ENCODE measurements around the gene PLCXD3.
"Not testable (repeated sequence)": the region's sequence is repeated elsewhere in the genome, so short reads cannot be mapped to it uniquely, and the experiment has no call there.

Gene PLCXD3, protein sequence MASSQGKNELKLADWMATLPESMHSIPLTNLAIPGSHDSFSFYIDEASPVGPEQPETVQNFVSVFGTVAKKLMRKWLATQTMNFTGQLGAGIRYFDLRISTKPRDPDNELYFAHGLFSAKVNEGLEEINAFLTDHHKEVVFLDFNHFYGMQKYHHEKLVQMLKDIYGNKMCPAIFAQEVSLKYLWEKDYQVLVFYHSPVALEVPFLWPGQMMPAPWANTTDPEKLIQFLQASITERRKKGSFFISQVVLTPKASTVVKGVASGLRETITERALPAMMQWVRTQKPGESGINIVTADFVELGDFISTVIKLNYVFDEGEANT

GRCh38 chr5:41510176-41510831 is at the start of gene PLCXD3:
Gene PLCXD3 (minus strand): TSS chr5:41510601. CDS start chr5:41510526, 75 bp downstream.
- no peak for DNase-seq

- DNase-seq = no peak
Observed at GRCh38 chr5:41559184-41559583, 48.8 kb upstream of the PLCXD3 start.

DNA sequence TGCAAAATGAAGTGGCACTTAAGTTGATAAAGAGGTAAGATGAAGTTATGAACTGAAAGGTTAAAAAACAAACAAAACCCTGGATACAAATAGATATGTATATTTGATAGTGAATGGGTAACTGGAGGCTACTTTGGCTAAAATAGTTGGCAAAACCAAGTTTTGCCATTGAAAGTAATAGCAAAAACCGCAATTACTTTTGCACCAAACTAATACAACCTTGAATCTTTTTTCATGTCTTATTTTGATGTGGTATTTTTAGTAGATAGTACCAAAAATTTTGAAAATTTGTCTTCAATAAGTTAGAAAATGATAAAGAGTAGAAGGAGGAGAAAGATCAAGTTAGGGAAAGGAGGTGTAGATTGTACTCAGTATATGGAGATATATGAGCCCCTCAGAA is 47.9 kb upstream of the PLCXD3 start:
- no peak for DNase-seq

GRCh38 chr5:41547991-41548390 is 37.6 kb upstream of the PLCXD3 start:
- DNase-seq = no peak

GRCh38 chr5:41542183-41542582 is 31.8 kb upstream of the PLCXD3 start:
- no peak for DNase-seq

GRCh38 chr5:41539454-41539853 is 29.1 kb upstream of the PLCXD3 start:
- no peak for DNase-seq

DNA sequence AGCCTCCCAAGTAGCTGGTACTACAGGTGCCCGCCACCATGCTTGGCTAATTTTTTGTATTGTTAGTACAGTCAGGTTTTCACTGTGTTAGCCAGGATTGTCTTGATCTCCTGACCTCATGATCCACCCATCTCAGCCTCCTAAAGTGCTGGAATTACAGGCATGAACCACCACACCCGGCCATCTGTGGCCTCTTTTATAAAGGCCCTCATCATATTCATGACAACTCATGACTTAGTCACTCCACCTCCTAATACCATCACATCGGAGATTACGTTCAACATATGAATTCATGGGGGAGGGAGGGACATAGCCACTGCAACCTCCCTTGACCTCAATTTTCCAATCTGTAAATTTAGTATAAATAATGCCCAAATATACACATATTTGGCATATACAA is 27.2 kb upstream of the PLCXD3 start:
- no peak for DNase-seq

GRCh38 chr5:41532485-41532884 is 22.1 kb upstream of the PLCXD3 start:
- no peak for DNase-seq

- no peak for DNase-seq
Observed at GRCh38 chr5:41527201-41527779, 16.9 kb upstream of the PLCXD3 start.

GRCh38 chr5:41526699-41527098 is 16.3 kb upstream of the PLCXD3 start:
- DNase-seq = no peak

GRCh38 chr5:41524174-41524573 is 13.8 kb upstream of the PLCXD3 start:
- no peak for DNase-seq

DNA sequence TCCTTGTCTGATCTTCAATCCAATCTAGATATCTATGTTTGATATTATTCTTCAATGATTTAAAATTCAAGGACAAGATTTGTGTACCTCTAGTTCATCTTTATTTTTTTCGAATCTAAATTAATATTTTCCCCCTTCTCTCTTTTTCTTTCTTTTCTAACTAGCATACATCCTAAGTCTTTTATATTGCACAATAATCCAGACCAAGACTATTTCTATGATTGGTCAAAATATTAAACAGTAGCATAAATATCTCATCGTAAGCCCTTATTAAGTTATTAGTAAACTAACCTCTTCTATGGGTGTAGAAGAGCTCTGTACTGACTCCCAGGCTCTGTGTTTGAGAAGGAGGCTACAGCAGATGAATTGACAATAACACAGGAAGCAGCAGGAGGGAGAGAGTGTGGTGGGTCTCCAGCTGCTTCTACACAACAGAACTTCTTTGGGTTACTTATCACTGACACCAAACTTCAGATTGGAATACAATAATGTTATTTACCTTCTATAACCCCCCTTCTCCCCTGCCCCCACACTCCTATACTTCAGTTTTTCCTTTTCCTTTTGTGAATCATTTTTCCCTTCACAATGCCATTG is 11.9 kb upstream of the PLCXD3 start:
- no peak for DNase-seq

DNA sequence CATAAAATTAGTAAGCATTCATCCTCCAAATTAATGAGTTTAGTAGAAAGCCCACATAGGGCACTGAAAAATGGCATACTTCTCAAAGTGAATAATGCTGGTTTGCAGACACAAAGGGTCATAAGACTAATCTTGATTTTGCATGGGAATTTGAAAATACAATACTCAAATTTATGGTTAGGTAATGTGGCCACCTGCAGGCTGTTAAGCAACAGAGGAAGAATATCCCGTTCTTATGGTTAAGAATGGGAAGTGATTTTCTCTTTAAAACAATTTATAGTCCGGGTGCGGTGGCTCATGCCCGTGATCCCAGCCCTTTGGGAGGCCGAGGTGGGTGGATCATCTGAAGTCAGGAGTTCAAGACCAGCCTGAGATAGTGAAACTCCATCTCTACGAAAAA is 9.4 kb upstream of the PLCXD3 start:
- no peak for DNase-seq

- no peak for DNase-seq
Observed at GRCh38 chr5:41517909-41518308, 7.5 kb upstream of the PLCXD3 start.

DNA sequence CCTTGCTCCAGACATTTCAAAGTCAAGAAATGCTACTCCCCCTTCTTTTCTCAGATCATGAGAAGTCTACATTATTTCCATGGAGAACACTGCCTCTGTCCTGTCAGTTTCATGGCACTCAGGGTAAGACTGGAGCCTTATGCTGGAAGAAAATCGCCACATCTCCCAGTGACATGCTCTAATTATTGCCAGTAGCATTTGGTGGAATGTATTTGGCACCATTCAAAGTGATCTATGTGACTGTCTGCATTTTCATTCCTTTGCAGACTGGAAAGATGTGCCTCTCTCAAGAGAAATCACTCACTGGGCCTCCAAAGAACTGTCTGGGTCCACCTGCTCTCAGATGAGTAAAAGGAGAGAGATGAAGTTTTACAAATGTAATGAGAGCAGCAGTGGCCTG is 840 bp upstream of the PLCXD3 start:
- DNase-seq = no peak

GRCh38 chr5:41509399-41510175 is 814 bp downstream of the PLCXD3 start:
- DNase-seq = no peak

DNA sequence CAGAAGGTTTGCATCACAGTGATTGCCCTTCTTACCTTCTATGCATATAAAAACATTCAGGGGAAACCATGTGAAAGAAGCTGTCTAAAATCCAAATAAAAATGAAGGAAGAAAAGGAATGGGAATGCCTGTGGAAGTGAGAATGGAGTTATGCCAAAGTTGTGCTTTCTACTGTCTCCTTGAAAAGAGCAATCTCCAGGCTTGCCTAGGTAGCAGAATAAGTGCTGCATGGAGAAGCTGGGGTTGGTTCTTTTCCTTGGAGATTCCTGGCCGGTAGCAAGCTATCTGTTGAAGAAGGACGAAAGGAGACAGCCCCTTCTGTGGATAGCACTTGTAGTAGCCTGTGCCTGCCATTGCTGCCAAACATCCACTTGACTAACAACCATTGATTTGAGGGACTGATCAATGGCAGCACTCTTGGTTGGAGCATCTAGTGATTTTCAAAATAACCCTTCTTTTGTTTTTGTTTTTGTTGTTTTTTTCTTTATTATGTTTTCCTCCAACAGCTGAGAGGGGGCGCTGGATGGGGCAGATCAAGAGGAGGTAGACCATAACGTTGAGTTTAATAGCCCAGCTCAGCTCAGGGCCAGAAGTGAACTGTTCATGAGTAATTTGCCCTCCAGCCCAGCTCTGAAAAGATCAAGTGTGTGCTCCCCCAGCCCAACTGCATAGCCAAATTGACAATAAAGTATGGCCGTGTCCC is 1.6 kb downstream of the PLCXD3 start:
- DNase-seq = no peak

GRCh38 chr5:41508186-41508585 is 2.2 kb downstream of the PLCXD3 start:
- DNase-seq = no peak

- DNase-seq = no peak
Observed at GRCh38 chr5:41507501-41507900, 2.9 kb downstream of the PLCXD3 start.

- DNase-seq = no peak
Observed at GRCh38 chr5:41503860-41504259, 6.5 kb downstream of the PLCXD3 start.

DNA sequence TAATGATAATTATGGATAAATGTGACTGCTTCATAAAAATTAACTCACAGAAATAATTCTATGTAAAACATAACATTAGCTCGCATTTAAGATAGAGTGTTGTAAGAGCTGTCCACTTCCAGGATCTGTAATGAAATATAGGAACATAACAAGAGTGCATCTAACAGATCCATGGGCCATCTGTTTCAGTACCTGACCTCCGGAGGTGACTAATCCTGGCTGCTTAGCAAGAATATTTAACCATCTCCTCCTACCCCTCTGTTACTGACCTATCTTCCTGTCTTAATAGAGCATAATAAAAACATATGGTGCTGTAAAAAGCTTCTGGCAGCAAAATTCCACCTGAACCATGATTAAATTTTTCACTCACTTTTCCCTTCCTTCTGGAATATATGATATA is 7.1 kb downstream of the PLCXD3 start:
- no peak for DNase-seq

- DNase-seq = not testable (repeated sequence)
Observed at GRCh38 chr5:41493490-41494126, 16.8 kb downstream of the PLCXD3 start.

All from activated CD4-positive, alpha-beta T cell treated with anti-CD3 and anti-CD28 coated beads, Interleukin-2, amount 50 U/mL, for 1 hour (primary cell).